ENCODE results near the gene NPHP4. TPM values are rescaled to one million over a fixed set of nuclear protein-coding genes. Genes with fewer than 3 reads are reported as not detected.

The NPHP4 gene
- polyA plus RNA-seq, 2 of the 4 experiments (the other 2 are of a cell fraction), result 2.9 to 5.1 TPM

- POLR2A ChIA-PET, result no interaction called here
- ATAC-seq, result no peak
- FAIRE-seq, result no peak
These were observed 133.3 kb downstream of the NPHP4 start for GRCh38 chr1:5858844-5859407.

GRCh38 chr1:5858246-5858645 lies 134.0 kb downstream of the NPHP4 start:
- H3K27ac ChIP-seq, result no peak overlapping the region
- ChIA-PET CTCF (interaction anchor here (1.2 kb wide), 1 partner anchor 19 kb away, joined by 3 read pairs; no protein-coding TSS in a partner anchor), POLR2A (no interaction called here)
- 91% methylated on average over 7 of the region's 19 CpGs for WGBS (ENCODE audit: missing lambda C conversion rate)
- H3K4me3 ChIP-seq, result no peak overlapping the region
- H3K4me2 ChIP-seq, result no peak overlapping the region
- DNase-seq (ENCODE audit: low read depth in 1 of 2, low spot score in 1 of 2), result no peak
- no peaks in the 10 kb centered on the region for H3K9me3 ChIP-seq
- no peak for ATAC-seq
- TF ChIP-seq SREBF2 (IDR thresholded peaks at IDR 0.05), result no peak
- no peak for TF ChIP-seq RCOR1 (IDR thresholded peaks at IDR 0.05; ENCODE audit: low read depth, low read length)
- no peak for TF ChIP-seq E2F6 (IDR thresholded peaks at IDR 0.05; ENCODE audit: borderline replicate concordance, low read depth)
- no peak for TF ChIP-seq HES2 (IDR thresholded peaks at IDR 0.05)
- TF ChIP-seq JUN (IDR thresholded peaks at IDR 0.05), result no peak
- no peak for TF ChIP-seq RFX5 (IDR thresholded peaks at IDR 0.05)
- FAIRE-seq, result no peak
- no peaks in the 10 kb centered on the region for H3K4me1 ChIP-seq

More at GRCh38 chr1:5858844-5859407, 133.3 kb downstream of the NPHP4 start:
- TF ChIP-seq NPAS2 (CRISPR knock-in tag; IDR thresholded peaks at IDR 0.05; ENCODE audit: borderline replicate concordance) (no peak), GATA3 (IDR thresholded peaks at IDR 0.05; ENCODE audit: borderline replicate concordance) (no peak), BHLHE40 (IDR thresholded peaks at IDR 0.05; ENCODE audit: low read depth, low read length) (no peak), BCL3 (IDR thresholded peaks at IDR 0.05) (no peak), FOSL2 (IDR thresholded peaks at IDR 0.05) (no peak), FOSL2 (CRISPR knock-in tag; IDR thresholded peaks at IDR 0.05) (no peak), MAX (IDR thresholded peaks at IDR 0.05) (no peak), KDM5A (IDR thresholded peaks at IDR 0.05) (no peak), HDAC2 (IDR thresholded peaks at IDR 0.05) (no peak), USF2 (IDR thresholded peaks at IDR 0.05) (no peak), EP300 (IDR thresholded peaks at IDR 0.05) (no peak), CBX8 (IDR thresholded peaks at IDR 0.05) (no peak), ZFP36 (IDR thresholded peaks at IDR 0.05; ENCODE audit: borderline replicate concordance, partially characterized antibody) (no peak), FOXS1 (CRISPR knock-in tag; IDR thresholded peaks at IDR 0.05) (no peak)
- Histone ChIP-seq H3K4me3 (no peak overlapping the region), H3K9me3 (no peaks in the 10 kb centered on the region), H3K4me2 (no peak overlapping the region), H3K4me1 (no peaks in the 10 kb centered on the region), H3K27ac (no peak overlapping the region)
- no peak for DNase-seq (ENCODE audit: low read depth in 1 of 2, low spot score in 1 of 2)
- CTCF ChIA-PET, result interaction anchor here (1.2 kb wide), 1 partner anchor 18 kb away, joined by 3 read pairs; no protein-coding TSS in a partner anchor
- 86% methylated on average over 7 of the region's 25 CpGs for WGBS (ENCODE audit: missing lambda C conversion rate)

- no peak for DNase-seq (ENCODE audit: low read depth in 1 of 2, low spot score in 1 of 2)
- ATAC-seq, result no peak
- no peak for TF ChIP-seq POLR2A (IDR thresholded peaks at IDR 0.05; ENCODE audit: low read length)
- TF ChIP-seq HOXA7 (CRISPR knock-in tag; IDR thresholded peaks at IDR 0.05), result no peak
- TF ChIP-seq ZNF302 (CRISPR knock-in tag; IDR thresholded peaks at IDR 0.05), result no peak
- no peak for TF ChIP-seq SMC3 (IDR thresholded peaks at IDR 0.05)
- ChIA-PET CTCF (interaction anchor here (1.2 kb wide), 1 partner anchor 20 kb away, joined by 3 read pairs; no protein-coding TSS in a partner anchor), POLR2A (no interaction called here)
- no peaks in the 10 kb centered on the region for H3K4me1 ChIP-seq
- H3K4me3 ChIP-seq, result no peak overlapping the region
- no peak overlapping the region for H3K4me2 ChIP-seq
- no peaks in the 10 kb centered on the region for H3K9me3 ChIP-seq
- WGBS (ENCODE audit: missing lambda C conversion rate), result 79% methylated on average over 13 of the region's 16 CpGs
- no peak for FAIRE-seq
- H3K27ac ChIP-seq, result no peak overlapping the region
These were observed 134.6 kb downstream of the NPHP4 start for GRCh38 chr1:5857508-5858090.
